H1 (cell line): Measurements from ENCODE around the gene MOG. TPM values are rescaled to one million over a fixed set of nuclear protein-coding genes. Genes with fewer than 3 reads are reported as not detected.
A peak's percentile ranks its signal among the peaks of the same experiment; 100 is the strongest.

ENCODE experiments used
- CHD2 ChIP-seq: IDR thresholded peaks from 2 replicates; pipeline ENCODE4 v1.6.1; 2012; ENCODE audit warnings: low read length, improper control_type of control experiment
- HDAC2 ChIP-seq, 2 experiments: fragments of 300-600 bp in 1 of 2; sonication (generic) in 1 of 2; IDR thresholded peaks; 2 replicates each; pipeline ENCODE4 v1.6.1; 2011 to 2012; ENCODE audit warnings: low read depth in 2 of 2, low read length in 2 of 2, mild to moderate bottlenecking in 2 of 2, moderate library complexity in 2 of 2, borderline replicate concordance in 1 of 2, inconsistent platforms in 1 of 2
- POLR2AphosphoS5 ChIP-seq: IDR thresholded peaks from 2 replicates; pipeline ENCODE4 v1.6.1; 2011; ENCODE audit warnings: low read depth, low read length
- polyA plus RNA-seq, 7 experiments: library from polyadenylated mRNA; depleted of rRNA in 3 of 7; stranded (reverse) in 5 of 7; unstranded in 2 of 7; fragments of >200 nt in 5 of 7; fragments of 200-250 nt in 2 of 7; gene quantifications; 1 replicate in 5 of 7; 2 replicates in 1 of 7; 4 replicates in 1 of 7; pipeline versions ENCODE4 v1.2.1 to v1.2.3, GENCODE V29; 2011 to 2013; ENCODE audit warnings: missing spikeins in 2 of 7, mixed read lengths in 2 of 7
- total RNA-seq: library from RNA; stranded (reverse); fragmentation: NEBNext Ultra II Directional; extraction: Animal tissue kit (Norgen Biotek cat#: 25700); gene quantifications from 2 replicates; pipeline ENCODE4 v1.2.1, GENCODE V29; 2021

MOG gene
- total and polyA plus RNA-seq, 2 of the 8 experiments (the other 6 are each of a cell fraction or from before 2014, with no cell fraction given), result 0.17 to 0.86 TPM

DNA sequence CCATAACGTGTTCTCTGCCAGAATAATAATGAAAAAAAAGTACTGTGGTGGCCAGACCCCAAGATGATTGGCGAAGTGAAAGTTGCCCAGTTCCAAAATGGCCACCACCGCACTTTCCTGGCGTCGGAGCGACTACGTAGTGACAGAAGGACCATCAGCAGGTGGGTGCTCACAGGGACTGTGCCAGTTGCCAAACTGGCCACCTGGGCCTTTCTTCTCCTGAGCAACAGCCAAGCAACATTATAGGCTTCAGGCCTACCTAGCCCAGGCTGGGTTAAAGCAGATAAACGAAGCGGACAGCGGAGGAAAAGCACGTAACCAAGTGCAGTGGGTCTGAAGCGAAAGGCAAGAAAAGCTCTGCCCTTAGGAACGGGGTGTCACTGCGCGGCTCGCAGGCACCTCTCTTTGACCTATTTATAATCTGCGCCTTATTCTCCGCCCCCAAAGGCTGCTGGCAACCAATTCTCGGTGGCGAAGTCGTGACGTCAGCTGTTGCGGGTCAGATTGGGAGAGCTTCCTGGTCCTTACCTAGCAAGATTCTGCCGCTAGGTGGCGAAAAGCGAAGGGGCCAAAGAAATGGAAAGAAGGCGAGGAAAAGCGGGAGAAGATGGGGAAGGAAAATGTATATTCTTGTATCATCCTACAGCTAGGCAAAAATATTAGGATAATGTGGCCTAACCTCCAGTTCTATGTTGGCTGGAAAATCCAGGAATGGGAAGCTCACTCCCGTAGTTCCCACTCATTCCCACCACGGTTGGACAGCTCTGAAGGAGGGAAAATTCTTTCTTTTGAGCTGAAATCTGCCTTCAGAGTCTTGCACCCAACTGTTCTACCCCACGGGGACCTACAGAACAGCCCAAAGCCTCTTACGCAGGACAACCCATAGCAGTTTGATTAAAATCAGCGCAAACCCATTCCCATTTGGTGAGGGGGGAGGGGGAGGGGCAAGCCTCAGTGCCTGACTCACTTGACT lies 6.9 kb upstream of the MOG start (continued):
- no peak for TF ChIP-seq HDAC2 (IDR thresholded peaks at IDR 0.05; ENCODE audit: borderline replicate concordance in 1 of 2, low read depth in 2 of 2, low read length in 2 of 2)
- peak; percentile 94 for TF ChIP-seq POLR2AphosphoS5
- TF ChIP-seq CHD2, result no peak
